Measurements from ENCODE around the gene CLEC4D.
"Not testable (repeated sequence)": the region's sequence is repeated elsewhere in the genome, so short reads cannot be mapped to it uniquely, and the experiment has no call there.

Gene CLEC4D

GRCh38 chr12:8537820-8538219 lies 24.5 kb downstream of the CLEC4D start:
- not testable (repeated sequence) for DNase-seq

GRCh38 chr12:8540831-8541230 lies 27.5 kb downstream of the CLEC4D start, which contains the start of gene CLEC4E:
Gene CLEC4E, minus strand, starts transcription at chr12:8540905. Its CDS starts 108 bp downstream, at chr12:8540797.
- DNase-seq: not testable (repeated sequence)

- no peak for DNase-seq
Measured at GRCh38 chr12:8541562-8541961, 28.3 kb downstream of the CLEC4D start.

GRCh38 chr12:8544295-8544694 lies 31.0 kb downstream of the CLEC4D start:
- peak; percentile 43 to 69 (median 53) for DNase-seq

GRCh38 chr12:8546591-8546990 lies 33.3 kb downstream of the CLEC4D start:
- no peak for DNase-seq

- no peak for DNase-seq
Measured at GRCh38 chr12:8547645-8548044, 34.3 kb downstream of the CLEC4D start.

GRCh38 chr12:8548192-8548591 lies 34.9 kb downstream of the CLEC4D start:
- no peak for DNase-seq

GRCh38 chr12:8549381-8549780 lies 36.1 kb downstream of the CLEC4D start:
- DNase-seq: no peak

- DNase-seq: no peak
Measured at GRCh38 chr12:8553088-8553627, 39.9 kb downstream of the CLEC4D start.

- DNase-seq: no peak
Measured at GRCh38 chr12:8554451-8555195, 41.3 kb downstream of the CLEC4D start.

GRCh38 chr12:8556531-8557097 lies 43.3 kb downstream of the CLEC4D start:
- no peak for DNase-seq

- DNase-seq: no peak
Measured at GRCh38 chr12:8559676-8560075, 46.4 kb downstream of the CLEC4D start.

- no peak for DNase-seq
Measured at GRCh38 chr12:8561011-8561410, 47.7 kb downstream of the CLEC4D start.

GRCh38 chr12:8562310-8562709 lies 49.0 kb downstream of the CLEC4D start:
- no peak for DNase-seq

GRCh38 chr12:8563356-8563755 lies 50.1 kb downstream of the CLEC4D start:
- DNase-seq: no peak

GRCh38 chr12:8564656-8565055 lies 51.4 kb downstream of the CLEC4D start:
- no peak for DNase-seq

- DNase-seq: not testable (repeated sequence)
Measured at GRCh38 chr12:8566052-8566451, 52.7 kb downstream of the CLEC4D start.

- DNase-seq: no peak
Measured at GRCh38 chr12:8566525-8566924, 53.2 kb downstream of the CLEC4D start.

Data from activated CD4-positive, CD25-positive, alpha-beta regulatory T cell (primary cell).